HG03097 (cell line): ENCODE results near the gene CTDSPL.
"Not testable (repeated sequence)": the region's sequence is repeated elsewhere in the genome, so short reads cannot be mapped to it uniquely, and the experiment has no call there.

ENCODE experiments used
- ATAC-seq: cut with Tn5 transposase; IDR thresholded peaks from one replicate; pipeline ENCODE4 v1.9.1; 2021; ENCODE audit not compliant: unreplicated experiment, low FRiP score

CTDSPL gene, protein sequence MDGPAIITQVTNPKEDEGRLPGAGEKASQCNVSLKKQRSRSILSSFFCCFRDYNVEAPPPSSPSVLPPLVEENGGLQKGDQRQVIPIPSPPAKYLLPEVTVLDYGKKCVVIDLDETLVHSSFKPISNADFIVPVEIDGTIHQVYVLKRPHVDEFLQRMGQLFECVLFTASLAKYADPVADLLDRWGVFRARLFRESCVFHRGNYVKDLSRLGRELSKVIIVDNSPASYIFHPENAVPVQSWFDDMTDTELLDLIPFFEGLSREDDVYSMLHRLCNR

DNA sequence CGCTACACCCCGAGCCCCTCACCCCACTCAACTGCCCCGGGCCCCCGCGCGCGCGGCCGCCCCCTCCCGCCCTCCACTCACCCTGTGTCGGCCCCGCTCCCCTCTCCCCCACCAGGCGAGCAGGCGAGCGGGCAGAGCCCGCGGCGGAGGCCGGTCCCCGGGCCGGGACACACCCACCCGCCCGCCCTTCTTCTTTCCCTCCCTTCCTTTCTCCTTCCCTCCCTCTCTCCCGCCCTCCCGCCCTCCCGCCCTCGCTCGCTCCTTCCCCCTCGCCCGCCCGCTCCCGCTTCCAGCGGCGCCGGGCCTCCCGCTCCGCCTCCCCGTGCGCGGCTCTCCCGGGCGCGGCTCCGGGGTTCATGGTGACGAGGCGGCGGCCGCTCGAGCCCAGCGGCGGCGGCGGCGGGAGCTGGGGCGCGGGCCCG is at the start of gene CTDSPL:
Gene CTDSPL, plus strand, starts transcription at position 261 of the 422 bp plus-strand sequence. CDS start 320 bp downstream, outside the sequence.
- no peak for ATAC-seq

DNA sequence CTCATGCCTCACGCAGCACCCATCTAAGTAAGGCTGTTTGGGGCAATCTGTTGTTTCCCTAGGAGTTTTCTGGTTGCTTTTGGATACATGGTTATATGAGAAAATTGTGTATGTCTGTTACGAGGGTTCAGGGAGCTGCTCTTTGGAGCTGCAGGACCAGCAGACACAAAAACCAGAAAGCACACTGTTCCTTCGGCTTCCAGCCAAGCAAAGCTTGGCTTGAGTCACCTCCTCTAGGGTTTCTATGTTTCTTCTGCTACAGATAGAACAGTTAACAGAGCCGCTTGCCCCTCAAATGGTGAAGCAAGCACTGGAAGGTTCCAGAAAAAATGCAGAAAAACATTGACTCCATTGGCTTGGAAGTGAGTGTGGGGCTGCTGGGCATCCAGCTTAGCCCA is 49.2 kb upstream of the CTDSPL start:
- no peak for ATAC-seq

DNA sequence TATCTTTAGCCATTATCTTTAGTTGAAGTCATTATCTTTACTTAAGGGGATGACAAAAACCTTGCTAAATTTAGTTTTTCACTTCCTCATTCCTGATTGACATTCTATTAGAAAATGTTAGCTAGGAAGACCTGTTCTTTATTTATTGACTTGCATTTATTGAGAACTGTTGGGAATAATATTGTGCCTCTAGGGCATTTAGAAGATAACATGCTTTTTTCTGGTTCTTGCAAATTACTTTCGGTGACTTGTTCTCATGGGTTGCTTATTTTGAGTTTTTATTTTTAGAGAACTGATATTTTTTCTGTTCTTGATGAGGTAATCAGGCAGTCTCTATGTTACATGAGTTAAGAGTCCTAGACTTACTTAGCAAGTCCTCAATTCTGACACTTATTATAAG is 48.3 kb upstream of the CTDSPL start:
- no peak for ATAC-seq

DNA sequence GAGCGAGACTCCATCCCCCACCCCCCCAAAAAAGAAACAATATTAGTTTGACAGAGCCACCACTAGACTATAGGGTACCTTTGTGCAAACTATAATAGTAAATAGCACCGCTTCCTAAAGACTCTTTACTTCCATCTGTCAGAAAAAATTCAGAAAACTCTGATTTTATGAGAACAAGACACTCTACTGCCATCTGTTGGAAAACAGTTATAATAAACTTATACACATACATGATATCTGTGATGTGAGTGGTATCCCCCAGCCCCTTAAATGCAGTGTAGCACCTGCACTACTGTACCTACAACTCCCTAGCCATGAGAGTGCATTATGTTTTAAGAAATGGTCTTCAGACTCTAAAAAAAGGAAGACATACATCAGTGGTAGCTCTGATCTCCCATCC is 47.1 kb upstream of the CTDSPL start:
- ATAC-seq = no peak

DNA sequence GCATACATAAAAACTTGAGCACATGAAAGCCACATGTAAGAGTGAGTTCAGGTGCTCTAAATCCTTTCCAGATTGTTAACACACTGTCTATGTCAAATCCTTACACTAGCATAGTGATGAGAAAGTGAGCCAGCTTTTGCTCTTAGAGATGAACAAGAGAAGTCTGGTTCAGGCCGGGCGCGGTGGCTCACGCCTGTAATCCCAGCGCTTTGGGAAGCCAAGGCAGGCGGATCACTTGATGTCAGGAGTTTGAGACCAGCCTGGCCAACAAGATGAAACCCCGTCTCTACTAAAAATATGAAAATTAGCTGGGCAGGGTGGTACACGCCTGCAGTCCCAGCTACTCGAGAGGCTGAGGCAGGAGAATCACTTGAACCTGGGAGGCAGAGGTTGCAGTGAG is 46.5 kb upstream of the CTDSPL start:
- ATAC-seq = not testable (repeated sequence)

DNA sequence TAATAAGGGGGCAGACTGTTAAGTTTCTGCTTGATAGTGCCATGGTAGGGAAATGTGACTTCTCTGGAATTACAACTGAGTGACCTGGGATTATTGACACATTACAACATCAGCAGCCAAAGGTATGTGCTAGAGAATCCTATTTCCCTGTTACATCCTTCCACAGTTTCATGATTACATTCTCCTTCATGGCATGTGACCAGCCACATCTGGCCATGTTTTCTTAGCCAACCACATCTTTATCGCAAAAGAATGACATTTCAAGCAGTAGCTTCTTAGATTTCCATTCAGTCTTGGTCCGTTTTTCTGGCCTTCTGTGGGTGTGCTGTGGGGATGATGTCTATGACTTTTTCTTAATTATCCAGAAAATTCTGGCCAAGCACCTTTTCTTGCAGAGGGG is 45.4 kb upstream of the CTDSPL start:
- ATAC-seq = no peak

DNA sequence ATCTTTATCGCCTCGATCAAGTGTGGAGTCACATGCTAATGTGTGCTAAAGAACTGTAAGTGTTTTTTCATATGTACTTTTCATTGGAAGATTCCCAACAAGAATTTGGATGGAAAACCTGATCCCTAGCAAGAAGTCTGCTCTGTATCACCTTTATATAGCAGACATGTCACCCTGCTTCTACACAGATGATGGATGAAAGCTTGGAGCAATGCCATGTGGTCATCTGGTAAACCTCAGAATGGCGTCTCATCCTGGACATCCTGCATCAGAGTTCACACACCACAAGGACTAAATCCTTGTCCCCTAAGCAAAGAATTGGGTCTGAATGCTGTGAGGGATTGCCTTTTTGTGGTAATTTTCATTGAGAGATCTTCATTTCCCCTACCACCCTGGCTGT is 42.1 kb upstream of the CTDSPL start:
- no peak for ATAC-seq

DNA sequence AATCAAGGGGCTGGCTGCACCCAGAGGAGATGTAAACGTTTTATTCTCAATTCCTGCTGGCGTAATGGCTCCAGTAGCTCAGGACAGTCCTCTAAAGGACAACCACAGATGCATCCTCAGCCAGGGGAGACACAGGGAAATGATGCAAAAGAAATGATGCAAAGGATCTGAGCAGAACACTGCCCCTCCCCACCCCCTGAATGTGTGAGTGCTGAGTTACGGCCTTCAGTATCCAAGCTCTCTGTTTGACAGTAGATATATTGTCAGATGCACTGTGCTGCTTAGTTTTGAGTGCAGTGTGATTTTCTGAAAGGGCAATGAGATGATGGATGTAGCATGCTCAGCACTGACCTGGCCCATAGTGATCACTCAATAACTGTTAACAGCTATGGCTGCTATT is 41.4 kb upstream of the CTDSPL start:
- no peak for ATAC-seq

DNA sequence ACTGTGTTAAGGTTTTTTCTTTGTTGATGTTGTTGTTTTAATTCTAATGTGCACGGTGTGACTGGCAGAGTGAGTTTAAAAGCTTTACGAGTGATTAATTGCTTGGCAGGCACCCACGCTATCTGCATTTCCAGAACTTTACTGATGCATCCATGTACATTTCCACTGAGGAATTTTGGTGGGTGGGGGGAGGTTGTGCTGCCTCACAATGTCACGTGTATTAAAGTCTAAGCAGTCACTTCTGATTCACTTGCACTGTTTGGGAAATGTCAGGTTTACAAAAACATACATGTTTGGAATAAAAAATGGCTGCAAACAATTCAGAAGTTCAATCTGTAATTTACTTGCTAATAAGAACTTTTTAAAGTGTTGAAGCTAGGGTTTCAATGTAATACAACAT is 38.5 kb upstream of the CTDSPL start:
- no peak for ATAC-seq

DNA sequence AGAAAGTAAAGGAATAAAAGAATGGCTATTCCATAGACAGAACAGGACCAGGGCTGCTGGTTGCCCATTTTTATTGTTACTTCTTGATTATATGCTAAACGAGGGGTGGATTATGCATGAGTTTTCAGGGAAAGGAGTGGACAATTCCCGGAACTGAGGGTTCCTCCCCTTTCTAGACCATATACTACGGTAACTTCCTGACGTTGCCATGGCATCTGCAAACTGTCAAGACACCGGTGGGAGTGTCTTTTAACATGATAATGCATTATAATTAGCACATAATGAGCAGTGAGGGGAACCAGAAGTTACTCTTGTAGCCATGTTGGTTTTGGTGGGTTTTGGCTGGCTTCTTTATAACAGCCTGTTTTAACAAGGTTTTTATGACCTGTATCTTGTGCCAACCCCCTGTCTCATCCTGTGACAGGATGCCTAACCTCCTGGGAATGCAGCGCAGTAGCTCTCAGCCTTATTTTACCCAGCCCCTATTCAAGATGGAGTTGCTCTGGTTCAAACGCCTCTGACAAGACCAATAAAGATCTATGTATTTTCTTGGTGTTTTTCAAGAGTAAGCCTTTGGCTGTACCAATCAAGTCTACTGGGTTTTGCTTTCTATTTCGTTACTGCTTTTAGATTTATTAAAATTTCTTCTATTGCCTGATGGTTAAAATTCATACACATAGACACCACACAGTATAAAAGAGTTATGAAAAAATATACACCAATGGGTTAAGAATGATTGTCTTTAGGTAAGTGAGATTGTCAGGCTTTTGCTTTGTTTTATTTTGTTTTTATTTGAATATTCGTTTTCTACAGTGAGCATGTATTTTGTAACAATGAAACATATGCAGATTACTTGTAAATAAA is 37.4 kb upstream of the CTDSPL start:
- no peak for ATAC-seq

DNA sequence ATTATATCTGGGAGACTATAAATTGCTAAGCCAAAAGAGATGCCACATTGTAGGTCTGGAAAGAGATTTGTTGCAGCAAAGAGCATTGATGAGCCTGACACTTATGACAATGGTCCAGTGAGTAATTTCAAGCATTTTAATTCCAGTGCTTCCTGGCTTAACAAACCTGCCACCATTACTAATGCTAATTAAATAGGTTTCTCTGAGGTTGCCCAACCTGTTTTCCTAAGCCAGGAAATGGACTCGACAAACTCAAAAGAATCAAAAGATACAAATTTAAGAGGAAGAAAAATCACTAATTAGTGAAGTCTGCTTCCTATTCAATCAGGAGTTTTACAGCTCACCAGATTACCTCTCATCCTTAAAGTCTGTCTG is 36.7 kb upstream of the CTDSPL start:
- ATAC-seq = no peak

DNA sequence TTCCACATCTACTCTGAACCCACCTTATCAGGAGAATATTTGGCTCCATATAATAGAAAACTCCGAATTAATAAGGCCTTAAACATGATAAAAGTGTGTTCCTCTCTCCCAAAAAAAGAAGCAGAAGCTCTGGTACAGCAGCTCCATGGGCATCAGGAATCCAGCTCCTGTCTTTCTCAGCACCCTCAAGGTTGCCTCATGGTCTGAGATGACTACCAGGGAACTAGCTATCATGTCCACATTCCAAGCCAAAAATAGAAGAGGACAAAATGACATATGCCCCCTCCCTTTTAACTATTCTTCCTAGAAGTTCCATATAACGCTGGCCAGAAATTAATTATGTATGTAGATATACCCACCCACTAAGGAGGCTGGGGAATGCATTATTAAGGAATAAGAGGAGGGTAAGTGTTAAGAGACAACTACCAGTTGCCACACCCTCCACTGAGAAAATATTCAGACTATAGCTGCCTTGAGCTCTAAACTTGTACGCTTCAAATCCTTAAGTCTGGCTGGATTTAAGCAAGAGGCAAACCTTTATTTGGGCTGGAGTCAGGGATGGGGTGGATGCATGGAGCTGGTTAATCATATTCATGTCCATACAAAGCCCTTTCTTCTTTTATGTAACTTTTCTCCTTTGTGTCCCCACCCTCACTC is 35.8 kb upstream of the CTDSPL start:
- no peak for ATAC-seq

DNA sequence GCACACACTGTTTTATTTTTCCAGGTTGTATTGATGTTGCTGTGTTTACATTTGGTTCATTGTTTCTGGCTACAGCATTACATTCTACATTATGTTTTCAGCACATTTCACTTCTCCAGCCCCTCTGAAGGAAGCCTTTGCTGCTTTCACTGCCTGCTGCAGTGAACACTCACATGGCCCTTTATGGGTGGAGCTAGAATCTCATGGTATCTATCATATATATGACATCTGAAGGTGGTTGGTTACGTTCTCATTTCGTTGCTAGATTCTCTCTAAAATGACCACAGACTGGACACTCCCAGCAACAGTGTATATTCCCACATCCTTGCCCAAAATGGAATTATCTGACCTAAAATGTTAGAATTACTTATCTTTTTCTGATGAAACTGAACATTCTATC is 35.2 kb upstream of the CTDSPL start:
- no peak for ATAC-seq

DNA sequence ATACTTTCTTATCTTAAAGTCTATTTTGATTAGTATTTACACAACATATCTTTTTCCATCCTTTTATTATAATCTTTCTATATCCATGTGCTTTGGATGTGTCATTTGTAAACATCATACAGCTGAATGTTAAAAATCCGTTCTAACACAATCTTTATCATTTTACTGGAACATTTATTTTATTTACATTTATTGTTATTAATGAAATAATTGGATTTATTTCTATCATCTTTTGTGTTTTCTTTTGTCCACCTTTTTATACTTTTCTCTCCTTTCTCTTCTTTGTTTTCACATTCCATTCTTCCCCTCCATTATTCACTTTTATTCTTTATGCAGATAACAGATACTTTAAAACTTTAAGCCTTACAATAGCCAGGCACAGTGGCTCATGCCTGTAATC is 34.7 kb upstream of the CTDSPL start:
- ATAC-seq = no peak

DNA sequence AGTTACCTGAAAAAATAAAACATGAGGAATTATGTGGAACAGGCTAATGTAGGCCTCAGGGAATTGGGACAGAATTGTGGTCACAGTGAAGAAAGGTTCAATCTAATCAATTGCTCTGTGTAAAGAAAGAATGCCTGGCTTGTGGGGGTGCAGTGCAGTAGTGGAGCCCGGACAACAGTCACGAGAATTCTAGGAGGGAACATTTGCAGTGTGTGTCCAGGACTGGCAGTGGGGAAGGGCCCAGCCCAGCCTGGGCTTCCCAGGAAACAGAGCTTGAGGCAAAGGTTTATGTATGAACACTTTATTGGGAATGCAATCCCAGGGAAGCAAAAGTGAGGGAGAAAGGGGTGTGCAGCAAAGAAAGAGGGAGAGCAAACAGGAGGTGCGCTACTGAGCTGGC is 29.2 kb upstream of the CTDSPL start:
- no peak for ATAC-seq

DNA sequence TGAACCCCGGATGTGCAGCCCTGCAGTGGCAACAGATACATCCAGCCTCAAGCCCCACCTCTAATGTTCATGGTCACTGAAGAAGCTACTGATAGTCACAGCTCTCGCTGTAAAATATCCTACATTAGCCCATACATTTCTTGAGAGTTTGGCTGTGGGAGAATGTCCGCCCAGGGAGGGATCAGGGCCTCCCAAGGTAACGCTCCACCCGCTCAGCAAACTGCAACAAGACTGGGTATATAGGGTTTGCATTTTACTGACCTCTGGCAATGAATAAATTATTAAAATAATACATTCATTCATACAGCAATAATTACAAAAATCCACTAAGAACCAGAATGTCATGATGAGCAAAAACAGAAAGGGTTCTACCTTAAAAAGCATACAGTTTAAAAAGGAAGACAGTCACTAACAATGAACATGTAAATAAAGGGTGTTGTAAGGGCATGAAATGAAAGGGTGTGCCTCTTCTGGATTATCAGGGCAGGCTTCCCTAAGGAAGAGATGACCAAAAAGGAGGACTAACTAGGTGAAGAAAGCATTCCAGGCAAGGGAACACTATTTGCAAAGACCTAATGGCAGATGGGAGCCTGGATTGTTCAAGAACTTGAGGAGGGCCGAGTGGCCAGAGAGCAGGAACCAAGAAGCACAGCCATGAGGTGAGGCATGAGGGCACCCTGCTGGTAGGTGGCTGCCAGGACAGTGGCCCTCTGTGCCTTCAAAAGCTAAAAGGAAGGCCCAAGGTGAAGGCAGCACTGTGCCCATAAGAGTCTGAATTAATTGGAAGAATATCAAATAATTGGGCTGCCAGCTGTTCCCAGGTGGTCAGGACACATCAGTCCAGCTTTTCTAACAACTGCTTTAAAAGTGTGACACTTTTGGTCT is 28.1 kb upstream of the CTDSPL start:
- no peak for ATAC-seq

DNA sequence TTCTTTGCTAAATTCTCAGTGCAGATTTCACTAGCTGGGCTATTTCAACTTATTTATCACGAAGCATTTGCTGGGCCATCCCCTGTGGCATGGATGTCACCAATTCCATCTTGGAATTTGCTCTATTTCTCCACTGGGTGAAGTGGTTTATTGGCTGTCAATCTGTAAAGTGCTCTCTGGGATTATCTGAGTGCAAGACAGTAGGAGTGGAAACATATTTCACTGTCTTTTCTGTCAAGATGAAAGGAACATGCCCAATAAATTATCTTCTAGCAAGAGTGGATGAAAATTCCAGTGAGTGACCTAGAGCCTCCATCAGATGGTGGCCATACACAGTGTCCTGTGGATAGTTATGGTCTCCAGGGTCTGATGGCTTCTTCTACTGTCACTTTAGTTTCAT is 25.1 kb upstream of the CTDSPL start:
- no peak for ATAC-seq

DNA sequence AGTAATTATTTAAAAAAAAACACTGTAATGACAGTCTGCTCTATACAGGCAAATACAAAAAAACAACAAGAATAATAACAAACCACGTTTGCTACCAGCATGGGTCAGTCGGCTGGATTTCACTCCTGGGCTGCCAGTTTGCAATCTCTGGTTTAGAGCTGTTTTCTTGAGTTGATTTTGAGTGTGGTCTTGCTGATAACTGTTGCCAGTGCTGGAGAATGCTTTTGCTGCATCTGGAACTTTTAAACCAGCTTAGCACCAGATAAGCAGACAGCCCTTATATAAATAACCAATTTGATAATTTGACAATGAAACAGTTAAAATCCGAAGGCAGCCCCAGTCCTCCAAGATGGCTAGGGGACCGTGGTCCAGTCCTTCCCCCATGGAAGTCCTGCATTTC is 14.0 kb upstream of the CTDSPL start:
- no peak for ATAC-seq

DNA sequence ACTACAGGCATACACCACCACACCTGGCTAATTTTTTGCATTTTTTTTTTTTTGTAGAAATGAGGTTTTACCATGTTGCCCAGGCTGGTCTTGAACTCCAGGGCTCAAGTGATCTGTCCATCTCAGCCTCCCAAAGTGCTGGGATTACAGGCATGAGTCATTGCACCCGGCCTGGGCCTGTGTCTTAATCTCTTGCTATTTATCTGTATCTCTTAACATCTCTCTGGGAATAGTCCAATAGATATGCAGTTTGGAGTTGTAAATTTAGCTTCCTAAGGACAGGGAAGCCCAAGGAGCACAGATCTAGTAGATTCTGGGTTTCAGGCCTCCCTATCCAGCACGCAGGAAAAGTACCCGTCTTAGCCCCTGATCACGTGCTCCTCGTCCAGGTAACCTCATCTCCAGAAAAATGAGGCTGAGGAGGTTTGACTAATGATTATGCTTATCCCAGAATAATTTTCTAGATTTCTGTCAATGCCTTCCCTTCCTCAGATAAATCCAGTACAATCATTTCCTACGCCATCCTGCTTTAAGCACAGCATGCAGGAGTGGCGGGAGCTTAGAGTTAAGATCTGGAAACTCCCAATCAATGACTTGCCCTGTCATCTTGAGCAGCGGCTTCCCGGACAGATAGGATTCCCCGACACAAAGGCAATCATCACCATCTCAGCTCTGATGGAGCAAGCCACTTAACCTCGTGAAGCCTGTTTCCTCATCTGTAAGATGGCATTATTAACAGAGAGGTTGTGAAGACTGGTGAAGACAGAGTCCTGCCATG is 12.3 kb upstream of the CTDSPL start:
- ATAC-seq = no peak

DNA sequence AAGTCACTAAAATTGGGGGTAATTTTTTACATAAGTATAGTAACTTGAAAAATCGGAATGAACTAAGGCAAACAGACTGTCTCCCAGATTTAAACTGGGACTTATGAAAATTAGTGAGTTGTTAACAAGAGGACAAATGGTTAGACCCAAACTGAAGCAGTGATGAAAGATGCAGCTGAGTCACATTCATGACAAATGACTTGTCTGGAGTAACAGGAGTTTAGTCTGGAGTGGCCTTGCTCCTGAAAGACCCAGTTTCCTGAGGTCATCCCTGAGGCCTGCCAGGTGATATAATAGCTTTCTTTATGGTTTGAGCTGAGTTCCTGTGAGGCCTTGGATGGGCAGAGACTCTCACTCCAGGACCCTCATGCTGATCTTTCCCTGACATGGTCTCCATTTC is 9.6 kb upstream of the CTDSPL start:
- no peak for ATAC-seq
